Right lobe of liver (tissue), 4 donors: ENCODE results near the gene GJB5.

Experiments
- CTCF ChIP-seq, 4 donors: fragments of 200-600 bp in 3 of 4; fragments of 450-650 bp in 1 of 4; IDR thresholded peaks; one replicate each; pipeline versions ENCODE4 v1.5.1 to v1.8.0; 2016 to 2022; ENCODE audit warnings: antibody characterized with exemption in 4 of 4, mild to moderate bottlenecking in 2 of 4
- POLR2A ChIP-seq: fragments of 450-650 bp; IDR thresholded peaks from one replicate; pipeline ENCODE4 v1.6.1; 2017; ENCODE audit warnings: antibody characterized with exemption, mild to moderate bottlenecking
- donor health status: DM: no; HTN: no; CAD: no.
- donor health status: DM: no; HTN: no; CAD: no.
- donor health status: DM: no; HTN: yes; CAD: no.

GRCh38 chr1:34744851-34745250 lies 10.0 kb upstream of the GJB5 start:
- TF ChIP-seq CTCF (IDR thresholded peaks at IDR 0.05) (no peak), POLR2A (no peak)
